Adrenal gland (tissue), 5 donors: ENCODE results near the gene DACT2.

Experiments used
- CTCF ChIP-seq, 6 experiments: fragments of 450-650 bp in 4 of 6; fragments of 200-600 bp in 2 of 6; sonication (generic) in 1 of 6; IDR thresholded peaks; 1 replicate in 5 of 6; 2 replicates in 1 of 6; pipeline versions ENCODE4 v1.5.1 to v1.8.0; 2016 to 2021; ENCODE audit warnings: antibody characterized with exemption in 6 of 6, mild to moderate bottlenecking in 2 of 6, moderate library complexity in 1 of 6
- POLR2A ChIP-seq, 2 donors: fragments of 450-650 bp; IDR thresholded peaks; one replicate each; pipeline ENCODE4 v1.6.1; 2017; ENCODE audit warnings: antibody characterized with exemption in 2 of 2, mild to moderate bottlenecking in 2 of 2, moderate library complexity in 1 of 2
- donor health status: DM: no; HTN: no; CAD: no.

GRCh38 chr6:168345896-168346754 is 26.5 kb upstream of the DACT2 start:
- TF ChIP-seq CTCF (IDR thresholded peaks at IDR 0.05) (no peak), POLR2A (IDR thresholded peaks at IDR 0.05) (no peak)
